ENCODE results near the gene CBR1. TPM values are rescaled to one million over a fixed set of nuclear protein-coding genes. Genes with fewer than 3 reads are reported as not detected.

CBR1 gene
- total and polyA plus RNA-seq, 9 of the 15 experiments (the other 6 are each of a cell fraction or from before 2014, with no cell fraction given), result 2.5 to 33.8 (median 15.1) TPM

GRCh38 chr21:36111238-36111637 is 41.4 kb downstream of the CBR1 start:
- CTCF ChIA-PET (ENCODE audit: low intra/inter-chr PET ratio), result no interaction called here
- no peak for DNase-seq (ENCODE audit: extremely low read depth in 1 of 4, low spot score in 3 of 4)
- intact Hi-C loops (cut with micrococcal nuclease), result loop anchor here (5.0 to 10.0 kb wide), 2 partner anchors 49 to 166 kb away; partner anchors contain the start of gene SETD4

GRCh38 chr21:36113647-36114428 is 44.0 kb downstream of the CBR1 start:
- no peaks in the 10 kb centered on the region for H3K79me2 ChIP-seq (ENCODE audit: control insufficient read depth, insufficient read depth, low read length)
- no peak for ATAC-seq
- H3K27ac ChIP-seq (ENCODE audit: extremely low read depth, low read depth, low read length), result no peak overlapping the region
- H3K4me1 ChIP-seq (replicated peaks in 1 of 2; ENCODE audit: control insufficient read depth in 2 of 2, insufficient read depth in 2 of 2, low read length in 2 of 2), result peaks cover 0 to 6% of the 10 kb centered on the region in 2 experiments; a peak in 1 of 5 replicates
- in situ Hi-C loops (cut with MboI), result no loop called here
- H3K4me2 ChIP-seq (ENCODE audit: insufficient read depth, low read length), result no peak overlapping the region
- no peaks in the 10 kb centered on the region for H4K20me1 ChIP-seq (replicated peaks; ENCODE audit: control insufficient read depth, insufficient read depth, low read length)
- no TSS peak for BruUV-seq (replicated peaks)
- TF ChIP-seq NELFE (IDR thresholded peaks at IDR 0.05; ENCODE audit: insufficient read depth, insufficient read length) (no peak), CEBPB (tag; IDR thresholded peaks at IDR 0.05) (peak; percentile 81), CEBPG (CRISPR knock-in tag; IDR thresholded peaks at IDR 0.05) (no peak), CEBPG (tag; conservative IDR thresholded peaks at IDR 0.05 in 1 of 2, IDR thresholded peaks at IDR 0.05 in 1 of 2) (peak; percentile 31 to 42; a peak in 2 of 4 replicates), NRF1 (conservative IDR thresholded peaks at IDR 0.05 in 1 of 2, IDR thresholded peaks at IDR 0.05 in 1 of 2) (peak; percentile 61 to 72; a peak in 3 of 4 replicates)
- TF ChIP-seq, protein P1, sequence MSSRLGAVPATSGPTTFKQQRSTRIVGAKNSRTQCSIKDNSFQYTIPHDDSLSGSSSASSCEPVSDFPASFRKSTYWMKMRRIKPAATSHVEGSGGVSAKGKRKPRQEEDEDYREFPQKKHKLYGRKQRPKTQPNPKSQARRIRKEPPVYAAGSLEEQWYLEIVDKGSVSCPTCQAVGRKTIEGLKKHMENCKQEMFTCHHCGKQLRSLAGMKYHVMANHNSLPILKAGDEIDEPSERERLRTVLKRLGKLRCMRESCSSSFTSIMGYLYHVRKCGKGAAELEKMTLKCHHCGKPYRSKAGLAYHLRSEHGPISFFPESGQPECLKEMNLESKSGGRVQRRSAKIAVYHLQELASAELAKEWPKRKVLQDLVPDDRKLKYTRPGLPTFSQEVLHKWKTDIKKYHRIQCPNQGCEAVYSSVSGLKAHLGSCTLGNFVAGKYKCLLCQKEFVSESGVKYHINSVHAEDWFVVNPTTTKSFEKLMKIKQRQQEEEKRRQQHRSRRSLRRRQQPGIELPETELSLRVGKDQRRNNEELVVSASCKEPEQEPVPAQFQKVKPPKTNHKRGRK (tag; IDR thresholded peaks at IDR 0.05), result no peak
- H2AFZ ChIP-seq (ENCODE audit: low read depth, low read length), result peak overlapping the region; percentile 17; the same call in 1 of the 2 replicates
- H3K9me1 ChIP-seq (ENCODE audit: control insufficient read depth, insufficient read depth, low read length), result no peaks in the 10 kb centered on the region
- POLR2A ChIA-PET, result no interaction called here
- no peak overlapping the region for H3K9ac ChIP-seq (ENCODE audit: insufficient read depth in 1 of 2, low read depth in 2 of 2, low read length in 2 of 2)
- no peak overlapping the region for H3K4me3 ChIP-seq
- peaks cover 0 to 3% of the 10 kb centered on the region in 2 experiments; a peak in 1 of 5 replicates for H3K27me3 ChIP-seq (ENCODE audit: control insufficient read depth in 2 of 2, insufficient read depth in 2 of 2, low read length in 2 of 2)
- FAIRE-seq, result no peak
- no peak for DNase-seq (ENCODE audit: extremely low read depth in 1 of 4, low spot score in 3 of 4)
- 54% methylated on average over 16 of the region's 17 CpGs for WGBS (ENCODE audit: insufficient coverage, low coverage, missing lambda C conversion rate)
- no peaks in the 10 kb centered on the region for H3K36me3 ChIP-seq (ENCODE audit: control insufficient read depth, insufficient read depth, low read length)
- peaks cover 2% of the 10 kb centered on the region; the same call in 1 of the 2 replicates for H3K9me3 ChIP-seq (replicated peaks; ENCODE audit: control insufficient read depth, insufficient read depth, low read depth, low read length)
- intact Hi-C loops (cut with micrococcal nuclease), result loop anchor here (2.0 to 10.0 kb wide), 3 partner anchors 52 to 169 kb away; partner anchors contain the start of gene SETD4
- CTCF ChIA-PET (ENCODE audit: low intra/inter-chr PET ratio), result interaction anchor here (0.6 kb wide), 1 partner anchor 1388 kb away, joined by 4 read pairs; no protein-coding TSS in a partner anchor

More at GRCh38 chr21:36111238-36111637, 41.4 kb downstream of the CBR1 start:
- in situ Hi-C loops (cut with MboI), result no loop called here
- Histone ChIP-seq H3K9ac (ENCODE audit: insufficient read depth in 1 of 2, low read depth in 2 of 2, low read length in 2 of 2) (no peak overlapping the region), H3K4me2 (ENCODE audit: insufficient read depth, low read length) (no peak overlapping the region), H3K4me3 (no peak overlapping the region), H3K36me3 (ENCODE audit: control insufficient read depth, insufficient read depth, low read length) (no peaks in the 10 kb centered on the region), H3K4me1 (replicated peaks in 1 of 2; ENCODE audit: control insufficient read depth in 2 of 2, insufficient read depth in 2 of 2, low read length in 2 of 2) (peaks cover 0 to 6% of the 10 kb centered on the region in 2 experiments; a peak in 1 of 5 replicates), H3K79me2 (ENCODE audit: control insufficient read depth, insufficient read depth, low read length) (no peaks in the 10 kb centered on the region), H4K20me1 (replicated peaks; ENCODE audit: control insufficient read depth, insufficient read depth, low read length) (no peaks in the 10 kb centered on the region), H3K9me1 (ENCODE audit: control insufficient read depth, insufficient read depth, low read length) (no peaks in the 10 kb centered on the region), H2AFZ (ENCODE audit: low read depth, low read length) (no peak overlapping the region), H3K9me3 (replicated peaks; ENCODE audit: control insufficient read depth, insufficient read depth, low read depth, low read length) (peaks cover 2% of the 10 kb centered on the region; the same call in 1 of the 2 replicates), H3K27ac (ENCODE audit: extremely low read depth, low read depth, low read length) (no peak overlapping the region), H3K27me3 (ENCODE audit: control insufficient read depth in 2 of 2, insufficient read depth in 2 of 2, low read length in 2 of 2) (peaks cover 0 to 3% of the 10 kb centered on the region in 2 experiments; a peak in 1 of 5 replicates)
- no TSS peak for BruUV-seq (replicated peaks)
- TF ChIP-seq RCOR1 (IDR thresholded peaks at IDR 0.05; ENCODE audit: borderline replicate concordance in 1 of 2, low read depth in 2 of 2, low read length in 2 of 2) (no peak), NRF1 (conservative IDR thresholded peaks at IDR 0.05 in 1 of 2, IDR thresholded peaks at IDR 0.05 in 1 of 2) (peak in 1 of 2 experiments; percentile 43; a peak in 2 of 4 replicates), NFIC (IDR thresholded peaks at IDR 0.05) (peak; percentile 14; the same call in 1 of the 2 replicates)
- no peak for ATAC-seq
- no peak for FAIRE-seq
- WGBS (ENCODE audit: insufficient coverage, low coverage, missing lambda C conversion rate), result 47% methylated on average over 8 of the region's 8 CpGs
- POLR2A ChIA-PET, result interaction anchor here (1.2 kb wide), 1 partner anchor 11 kb away, joined by 3 read pairs; no protein-coding TSS in a partner anchor

Data from K562 (cell line).